SK-N-MC (cell line): Measurements from ENCODE around the gene CRYAB.
A peak's percentile ranks its signal among the peaks of the same experiment; 100 is the strongest.

Experiments used
- DNase-seq: peaks from one replicate; pipeline ENCODE4 v3.0.0-alpha.2; 2011; ENCODE audit warnings: low read depth, low spot score
- H3K27ac ChIP-seq: fragments of 200-600 bp; sonication (generic); 2 replicates; pipeline ENCODE4 v1.5.1; 2016; ENCODE audit warnings: mixed run types
- H3K36me3 ChIP-seq: fragments of 200-600 bp; sonication (generic); 2 replicates; pipeline ENCODE4 v1.6.1; 2017; ENCODE audit warnings: antibody characterized with exemption, low read length, mixed read lengths; ENCODE audit not compliant: insufficient read depth
- H3K4me3 ChIP-seq: fragments of 200-600 bp; sonication (generic); 2 replicates; pipeline ENCODE4 v1.5.1; 2016
- H3K9ac ChIP-seq: fragments of 200-600 bp; sonication (generic); 2 replicates; pipeline ENCODE4 v1.8.0; 2017; ENCODE audit warnings: mixed run types, mixed read lengths; ENCODE audit not compliant: insufficient read length
- H3K9me3 ChIP-seq: fragments of 200-600 bp; sonication (generic); 2 replicates; pipeline ENCODE4 v1.6.1; 2017; ENCODE audit warnings: low read depth, mild to moderate bottlenecking, antibody characterized with exemption, low read length, moderate library complexity, mixed read lengths
- EZH2 ChIP-seq: fragments of 200-600 bp; sonication (generic); IDR thresholded peaks from one replicate; pipeline ENCODE4 v1.6.1; 2017; ENCODE audit warnings: antibody characterized with exemption
- FOXP2 ChIP-seq: optimal IDR thresholded peaks from 2 replicates; pipeline ENCODE3; 2011; ENCODE audit warnings: mild to moderate bottlenecking, moderate library complexity; ENCODE audit not compliant: insufficient read depth; ENCODE audit errors: extremely low read length, control extremely low read depth
- POLR2AphosphoS5 ChIP-seq: IDR thresholded peaks from 2 replicates; pipeline ENCODE4 v1.6.1; 2012; ENCODE audit warnings: mild to moderate bottlenecking, low read depth, low read length, borderline replicate concordance

CRYAB gene

DNA sequence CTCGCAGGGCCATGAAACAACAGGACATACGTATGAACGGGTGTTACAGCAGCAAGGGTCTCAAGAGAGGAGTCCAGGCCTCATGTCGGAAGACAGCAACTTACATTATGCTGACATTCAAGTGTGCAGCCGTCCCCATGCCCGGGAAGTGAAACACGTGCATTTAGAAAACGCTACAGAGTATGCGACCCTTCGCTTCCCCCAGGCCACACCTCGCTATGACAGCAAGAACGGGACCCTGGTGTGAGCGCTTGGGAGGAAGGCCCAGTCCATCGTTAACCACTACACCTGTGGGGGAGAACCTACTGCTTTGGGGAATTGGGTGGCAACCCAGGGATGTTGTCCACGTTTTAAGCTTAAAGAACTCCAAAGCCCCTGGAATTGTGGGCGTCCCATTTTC, 14.4 kb upstream of the CRYAB start:
- no peak for DNase-seq
- Histone ChIP-seq H3K27ac (no peak overlapping the region), H3K36me3 (no peaks in the 10 kb centered on the region), H3K9me3 (no peaks in the 10 kb centered on the region), H3K9ac (no peak overlapping the region), H3K4me3 (no peak overlapping the region; the same call in 1 of the 2 replicates)
- no peak for TF ChIP-seq EZH2
- TF ChIP-seq POLR2AphosphoS5: no peak
- no peak for TF ChIP-seq FOXP2

DNA sequence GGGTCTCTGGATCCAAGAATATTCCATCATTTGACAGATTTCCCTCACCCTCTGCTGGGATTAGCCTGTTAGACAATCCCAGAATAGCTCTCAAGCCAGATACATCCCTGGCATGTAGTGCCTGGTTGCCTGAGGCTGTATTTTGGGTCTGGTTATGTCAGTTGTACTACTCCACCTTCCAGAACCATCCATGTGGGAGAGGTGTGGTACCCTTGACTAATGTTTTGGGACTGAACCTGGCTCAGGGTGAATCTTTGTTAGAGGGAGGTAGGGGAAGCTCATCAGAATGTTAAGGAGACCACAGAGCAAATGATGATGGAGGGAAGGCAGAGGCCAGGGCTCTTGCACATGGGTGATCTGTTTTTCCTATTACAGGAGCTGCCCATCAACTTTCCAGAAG, 12.4 kb upstream of the CRYAB start:
- TF ChIP-seq EZH2: no peak
- no peak for TF ChIP-seq FOXP2
- no peak for TF ChIP-seq POLR2AphosphoS5
- Histone ChIP-seq H3K36me3 (no peaks in the 10 kb centered on the region), H3K9ac (no peak overlapping the region), H3K27ac (peak overlapping the region; percentile 96), H3K4me3 (no peak overlapping the region; the same call in 1 of the 2 replicates), H3K9me3 (no peaks in the 10 kb centered on the region)
- no peak for DNase-seq

DNA sequence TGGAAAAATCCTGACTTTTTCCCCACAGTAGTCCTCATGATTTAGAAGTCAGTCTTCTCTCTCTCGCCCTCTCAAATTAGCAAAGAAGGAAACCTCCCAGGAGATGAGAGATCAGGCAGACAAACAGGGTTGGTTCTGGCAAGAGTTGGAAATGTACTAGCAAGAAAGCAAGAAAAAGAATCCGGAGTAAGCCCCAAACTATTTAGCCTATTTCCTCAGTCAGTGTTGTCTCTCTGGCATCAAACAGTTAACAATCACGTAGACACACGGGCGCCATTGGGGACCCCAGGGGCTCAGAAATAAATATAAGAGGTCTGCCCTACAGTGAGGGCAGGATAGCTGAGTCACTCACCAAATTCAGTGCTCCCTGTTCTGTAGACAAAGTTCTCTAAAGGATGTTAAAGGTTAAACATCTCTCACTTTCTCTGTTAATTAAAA, 11.8 kb upstream of the CRYAB start:
- no peaks in the 10 kb centered on the region for H3K36me3 ChIP-seq
- H3K4me3 ChIP-seq: peak overlapping the region; percentile 55
- no peak for TF ChIP-seq EZH2
- no peak for TF ChIP-seq FOXP2
- TF ChIP-seq POLR2AphosphoS5: peak; percentile 23; the same call in 1 of the 2 replicates
- peak overlapping the region; percentile 96 for H3K27ac ChIP-seq
- peak overlapping the region; percentile 70 for H3K9ac ChIP-seq
- no peak for DNase-seq
- H3K9me3 ChIP-seq: no peaks in the 10 kb centered on the region

DNA sequence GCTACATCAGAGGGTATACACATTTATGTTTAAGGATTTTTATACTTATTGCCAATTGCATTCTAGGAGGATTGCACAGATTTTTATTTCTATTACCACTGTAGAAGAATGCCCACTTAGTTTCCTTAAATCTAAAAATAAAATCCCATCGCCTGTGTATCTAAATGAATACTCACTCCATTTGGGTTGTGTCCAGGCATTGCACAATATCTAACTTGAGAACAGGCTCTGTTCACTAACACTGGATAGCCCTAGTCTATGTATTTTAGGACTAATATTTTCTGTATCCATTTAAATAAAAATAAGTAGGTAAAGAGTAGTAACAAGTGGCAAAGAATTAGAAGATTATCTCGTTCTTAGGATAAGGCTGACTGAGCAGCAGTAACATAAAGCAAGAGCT, 11.2 kb upstream of the CRYAB start:
- peak overlapping the region; percentile 70 for H3K9ac ChIP-seq
- no peaks in the 10 kb centered on the region for H3K9me3 ChIP-seq
- DNase-seq: no peak
- peak overlapping the region; percentile 96 for H3K27ac ChIP-seq
- TF ChIP-seq FOXP2: no peak
- TF ChIP-seq EZH2: no peak
- TF ChIP-seq POLR2AphosphoS5: no peak
- H3K4me3 ChIP-seq: peak overlapping the region; percentile 55
- no peaks in the 10 kb centered on the region for H3K36me3 ChIP-seq

DNA sequence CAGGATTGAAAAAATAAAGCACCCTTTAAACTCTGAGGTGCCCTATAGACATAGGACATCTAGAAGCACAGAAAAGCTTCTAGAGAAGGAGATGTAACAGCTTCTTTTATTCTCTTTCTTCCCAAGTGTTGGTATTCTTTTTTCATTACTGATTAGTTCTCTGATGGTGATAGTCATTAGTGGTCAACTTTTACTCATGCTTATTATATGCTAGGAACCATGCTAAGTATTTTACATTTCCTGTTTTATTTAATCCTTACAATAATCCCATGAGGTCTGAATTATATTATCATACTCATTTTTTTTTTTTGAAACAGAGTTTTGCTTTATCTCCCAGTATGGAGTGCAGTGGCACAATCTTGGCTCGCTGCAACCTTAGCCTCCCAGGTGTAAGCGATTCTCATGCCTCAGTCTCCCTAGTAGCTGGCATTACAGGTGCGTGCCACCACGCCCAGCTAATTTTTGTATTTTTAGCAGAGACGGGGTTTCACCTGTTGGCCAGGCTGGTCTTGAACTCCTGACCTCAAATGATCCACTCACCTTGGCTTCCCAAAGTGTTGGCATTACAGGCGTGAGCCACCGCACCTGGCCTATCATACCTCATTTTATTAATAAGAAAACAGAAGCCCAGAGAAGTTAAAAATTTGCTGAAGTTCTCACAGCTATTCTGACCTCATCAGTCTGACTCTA, 10.1 kb upstream of the CRYAB start:
- Histone ChIP-seq H3K9me3 (no peaks in the 10 kb centered on the region), H3K4me3 (no peak overlapping the region), H3K27ac (peak overlapping the region; percentile 96), H3K36me3 (no peaks in the 10 kb centered on the region), H3K9ac (peak overlapping the region; percentile 70)
- DNase-seq: no peak
- TF ChIP-seq POLR2AphosphoS5: no peak
- TF ChIP-seq FOXP2: no peak
- no peak for TF ChIP-seq EZH2

DNA sequence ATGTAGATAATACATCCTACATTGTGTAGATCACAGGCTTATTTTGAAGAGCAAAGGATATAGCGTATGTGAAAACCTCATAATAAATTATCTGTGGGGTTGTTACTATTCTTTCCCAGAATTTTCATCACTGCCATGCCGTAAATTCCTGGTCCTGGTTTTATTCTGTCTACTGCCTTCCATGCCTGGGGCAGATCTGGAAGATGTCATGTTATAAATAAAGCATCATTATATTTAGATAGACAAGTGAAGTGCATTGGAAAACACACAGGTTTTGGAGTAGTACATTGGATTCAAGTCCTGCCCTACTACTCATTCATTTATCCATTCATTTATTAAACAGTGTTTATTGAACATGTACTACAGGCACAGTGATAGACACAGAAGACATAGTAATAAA, 9.3 kb upstream of the CRYAB start:
- Histone ChIP-seq H3K4me3 (no peak overlapping the region), H3K27ac (peak overlapping the region; percentile 71; the same call in 1 of the 2 replicates), H3K36me3 (no peaks in the 10 kb centered on the region), H3K9ac (no peak overlapping the region), H3K9me3 (no peaks in the 10 kb centered on the region)
- DNase-seq: no peak
- TF ChIP-seq FOXP2 (no peak), EZH2 (no peak), POLR2AphosphoS5 (no peak)

DNA sequence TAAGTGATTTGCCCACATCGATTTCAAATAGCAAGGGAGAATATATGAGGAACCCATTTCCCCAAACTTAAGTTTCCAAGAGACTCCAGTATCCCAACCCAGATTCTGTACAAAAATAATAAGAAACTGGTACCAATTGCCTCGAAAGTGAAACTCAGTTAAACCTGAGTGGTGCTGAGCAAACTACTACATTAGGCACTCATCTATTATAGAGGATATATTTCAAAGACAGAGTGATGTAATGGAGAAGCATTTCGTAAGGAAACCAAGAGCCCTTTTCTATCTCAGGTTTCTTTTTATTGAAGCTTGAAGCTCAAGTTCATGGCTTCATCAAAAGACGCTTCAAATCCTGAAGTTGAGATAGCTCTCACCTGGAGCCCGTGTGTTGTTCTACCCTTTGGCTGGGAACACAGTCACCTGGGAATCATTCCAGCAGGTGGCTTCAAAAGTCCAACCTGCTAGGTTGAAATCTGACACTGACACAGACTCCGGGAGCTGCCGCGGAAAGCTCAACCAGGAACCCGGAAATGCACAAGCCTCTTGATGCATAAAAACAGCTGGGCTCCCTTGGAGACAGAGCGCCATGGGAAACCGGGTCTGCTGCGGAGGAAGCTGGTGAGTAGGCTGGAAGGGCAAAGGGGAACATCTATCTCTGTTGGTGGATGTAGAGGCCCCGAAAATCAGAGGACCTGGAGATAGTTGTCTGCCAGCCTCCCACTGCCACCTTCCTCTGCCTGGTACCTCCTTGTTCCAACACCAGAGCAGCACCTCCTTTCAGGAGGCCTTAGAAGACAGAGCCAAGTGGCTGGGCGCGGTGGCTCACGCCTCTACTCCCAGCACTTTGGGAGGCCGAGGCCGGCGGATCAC, 7.1 kb upstream of the CRYAB start, which contains the start of gene C11orf52:
C11orf52 (plus strand) TSS at position 524 of the 867 bp plus-strand sequence; CDS start at position 584, 60 bp downstream.
- H3K27ac ChIP-seq: 0 out of 2 replicates have a peak within 1 kb of the TSS, but pooled peaks have one; percentile 7
- H3K9ac ChIP-seq: peak within 1 kb of the TSS; percentile 19
- H3K9me3 ChIP-seq: no peaks in the 10 kb centered on the region
- H3K36me3 ChIP-seq: no peaks in the 10 kb centered on the region
- DNase-seq: no peak
- no peak within 1 kb of the TSS for H3K4me3 ChIP-seq
- no peak for TF ChIP-seq POLR2AphosphoS5
- TF ChIP-seq EZH2: no peak
- no peak for TF ChIP-seq FOXP2

DNA sequence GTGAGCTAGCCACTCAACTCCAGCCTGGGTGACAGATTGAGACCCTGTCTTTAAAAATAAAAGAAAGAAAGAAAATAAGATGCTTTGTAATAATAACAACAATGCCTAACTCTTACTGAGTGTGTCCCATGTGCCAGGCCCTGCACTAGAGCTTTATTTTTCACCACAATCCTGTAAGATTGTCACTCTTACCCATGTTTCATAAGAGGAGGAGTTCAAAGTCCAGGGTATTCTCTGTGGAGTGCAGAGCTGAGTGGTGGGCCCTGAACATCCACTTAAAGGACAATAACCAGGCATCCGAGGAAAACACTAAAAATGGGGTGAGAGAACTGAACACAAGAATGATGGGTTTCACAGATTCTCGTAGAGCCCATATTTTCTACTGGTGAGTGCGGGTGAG, 6.2 kb upstream of the CRYAB start:
- no peak overlapping the region for H3K4me3 ChIP-seq
- peak overlapping the region; percentile 19 for H3K9ac ChIP-seq
- no peak overlapping the region for H3K27ac ChIP-seq

More for the DNA sequence above, 6.2 kb upstream of the CRYAB start:
- no peaks in the 10 kb centered on the region for H3K9me3 ChIP-seq
- no peaks in the 10 kb centered on the region for H3K36me3 ChIP-seq
- DNase-seq: no peak
- no peak for TF ChIP-seq POLR2AphosphoS5
- TF ChIP-seq FOXP2: no peak
- no peak for TF ChIP-seq EZH2
